ENCODE results near the gene P2RY2. TPM values are rescaled to one million over a fixed set of nuclear protein-coding genes. Genes with fewer than 3 reads are reported as not detected.

Gene P2RY2
- total RNA-seq, 1 experiment from 2014 or later, result 2.9 TPM

DNA sequence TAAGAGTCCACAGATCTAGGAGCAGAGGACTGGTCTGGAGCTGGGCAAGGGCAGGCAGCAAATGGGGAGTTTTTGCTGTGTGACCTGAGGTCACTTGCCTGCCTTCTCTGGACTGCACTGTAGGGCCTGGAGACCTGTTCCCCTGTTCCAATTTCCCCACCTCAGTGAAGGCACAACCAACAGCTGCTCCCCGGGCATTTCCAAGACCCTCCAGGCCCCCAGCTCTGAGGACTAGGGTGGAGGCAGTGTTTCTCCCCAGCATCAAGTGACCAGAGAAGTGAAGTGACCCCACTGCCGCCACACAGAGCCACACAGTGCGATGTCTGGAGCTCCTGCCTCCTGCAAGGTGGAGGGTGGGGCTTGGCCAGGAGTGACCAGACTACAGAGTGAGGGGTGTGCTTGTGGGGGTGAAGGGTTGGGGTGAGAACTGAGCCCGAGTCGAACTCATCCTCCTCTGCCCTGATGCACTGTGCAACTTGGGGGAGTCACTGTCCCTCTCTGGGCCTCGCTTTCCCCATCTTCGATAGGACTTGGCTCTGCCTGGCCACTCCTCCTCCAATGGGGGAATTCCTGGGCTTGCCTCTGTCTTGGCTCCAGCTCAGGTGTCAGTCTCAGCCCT lies 21.6 kb downstream of the P2RY2 start:
- RAD21 ChIA-PET (ENCODE audit: low non-redundant PET in 1 of 2, low total read pairs in 2 of 2, uncharacterized antibody in 2 of 2, unreplicated experiment in 2 of 2), result no interaction called here
- H3K4me1 ChIP-seq (ENCODE audit: control insufficient read depth in 1 of 2, insufficient read depth in 2 of 2, low read length in 2 of 2), result peaks cover 0 to 27% of the 10 kb centered on the region in 2 experiments; a peak in 1 of 4 replicates
- TF ChIP-seq CBX3 (IDR thresholded peaks at IDR 0.05; ENCODE audit: low read depth) (no peak), POLR2A (IDR thresholded peaks at IDR 0.05; ENCODE audit: borderline replicate concordance, extremely low read depth, insufficient read depth, insufficient read length) (no peak), YY1 (IDR thresholded peaks at IDR 0.05; ENCODE audit: extremely low read depth, insufficient replicate concordance, low read depth, low read length) (no peak), ZFX (IDR thresholded peaks at IDR 0.05) (no peak), SP1 (IDR thresholded peaks at IDR 0.05; ENCODE audit: low read depth) (no peak), ZNF274 (IDR thresholded peaks at IDR 0.05; ENCODE audit: low read depth, low read length) (no peak), EZH2 (IDR thresholded peaks at IDR 0.05) (no peak), SRF (IDR thresholded peaks at IDR 0.05; ENCODE audit: low read depth) (no peak), CEBPB (IDR thresholded peaks at IDR 0.05; ENCODE audit: low read depth) (no peak), JUND (IDR thresholded peaks at IDR 0.05) (no peak), POLR2AphosphoS5 (IDR thresholded peaks at IDR 0.05; ENCODE audit: low read depth, low read length) (no peak)
- TF ChIP-seq, protein P1, sequence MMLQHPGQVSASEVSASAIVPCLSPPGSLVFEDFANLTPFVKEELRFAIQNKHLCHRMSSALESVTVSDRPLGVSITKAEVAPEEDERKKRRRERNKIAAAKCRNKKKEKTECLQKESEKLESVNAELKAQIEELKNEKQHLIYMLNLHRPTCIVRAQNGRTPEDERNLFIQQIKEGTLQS (IDR thresholded peaks at IDR 0.05), result no peak
- TF ChIP-seq, protein P2, sequence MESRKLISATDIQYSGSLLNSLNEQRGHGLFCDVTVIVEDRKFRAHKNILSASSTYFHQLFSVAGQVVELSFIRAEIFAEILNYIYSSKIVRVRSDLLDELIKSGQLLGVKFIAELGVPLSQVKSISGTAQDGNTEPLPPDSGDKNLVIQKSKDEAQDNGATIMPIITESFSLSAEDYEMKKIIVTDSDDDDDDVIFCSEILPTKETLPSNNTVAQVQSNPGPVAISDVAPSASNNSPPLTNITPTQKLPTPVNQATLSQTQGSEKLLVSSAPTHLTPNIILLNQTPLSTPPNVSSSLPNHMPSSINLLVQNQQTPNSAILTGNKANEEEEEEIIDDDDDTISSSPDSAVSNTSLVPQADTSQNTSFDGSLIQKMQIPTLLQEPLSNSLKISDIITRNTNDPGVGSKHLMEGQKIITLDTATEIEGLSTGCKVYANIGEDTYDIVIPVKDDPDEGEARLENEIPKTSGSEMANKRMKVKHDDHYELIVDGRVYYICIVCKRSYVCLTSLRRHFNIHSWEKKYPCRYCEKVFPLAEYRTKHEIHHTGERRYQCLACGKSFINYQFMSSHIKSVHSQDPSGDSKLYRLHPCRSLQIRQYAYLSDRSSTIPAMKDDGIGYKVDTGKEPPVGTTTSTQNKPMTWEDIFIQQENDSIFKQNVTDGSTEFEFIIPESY (IDR thresholded peaks at IDR 0.05; ENCODE audit: extremely low read depth, insufficient replicate concordance, low read length), result no peak
- TF ChIP-seq, protein P3, sequence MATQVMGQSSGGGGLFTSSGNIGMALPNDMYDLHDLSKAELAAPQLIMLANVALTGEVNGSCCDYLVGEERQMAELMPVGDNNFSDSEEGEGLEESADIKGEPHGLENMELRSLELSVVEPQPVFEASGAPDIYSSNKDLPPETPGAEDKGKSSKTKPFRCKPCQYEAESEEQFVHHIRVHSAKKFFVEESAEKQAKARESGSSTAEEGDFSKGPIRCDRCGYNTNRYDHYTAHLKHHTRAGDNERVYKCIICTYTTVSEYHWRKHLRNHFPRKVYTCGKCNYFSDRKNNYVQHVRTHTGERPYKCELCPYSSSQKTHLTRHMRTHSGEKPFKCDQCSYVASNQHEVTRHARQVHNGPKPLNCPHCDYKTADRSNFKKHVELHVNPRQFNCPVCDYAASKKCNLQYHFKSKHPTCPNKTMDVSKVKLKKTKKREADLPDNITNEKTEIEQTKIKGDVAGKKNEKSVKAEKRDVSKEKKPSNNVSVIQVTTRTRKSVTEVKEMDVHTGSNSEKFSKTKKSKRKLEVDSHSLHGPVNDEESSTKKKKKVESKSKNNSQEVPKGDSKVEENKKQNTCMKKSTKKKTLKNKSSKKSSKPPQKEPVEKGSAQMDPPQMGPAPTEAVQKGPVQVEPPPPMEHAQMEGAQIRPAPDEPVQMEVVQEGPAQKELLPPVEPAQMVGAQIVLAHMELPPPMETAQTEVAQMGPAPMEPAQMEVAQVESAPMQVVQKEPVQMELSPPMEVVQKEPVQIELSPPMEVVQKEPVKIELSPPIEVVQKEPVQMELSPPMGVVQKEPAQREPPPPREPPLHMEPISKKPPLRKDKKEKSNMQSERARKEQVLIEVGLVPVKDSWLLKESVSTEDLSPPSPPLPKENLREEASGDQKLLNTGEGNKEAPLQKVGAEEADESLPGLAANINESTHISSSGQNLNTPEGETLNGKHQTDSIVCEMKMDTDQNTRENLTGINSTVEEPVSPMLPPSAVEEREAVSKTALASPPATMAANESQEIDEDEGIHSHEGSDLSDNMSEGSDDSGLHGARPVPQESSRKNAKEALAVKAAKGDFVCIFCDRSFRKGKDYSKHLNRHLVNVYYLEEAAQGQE (IDR thresholded peaks at IDR 0.05; ENCODE audit: low read depth), result no peak
- TF ChIP-seq, protein P4, sequence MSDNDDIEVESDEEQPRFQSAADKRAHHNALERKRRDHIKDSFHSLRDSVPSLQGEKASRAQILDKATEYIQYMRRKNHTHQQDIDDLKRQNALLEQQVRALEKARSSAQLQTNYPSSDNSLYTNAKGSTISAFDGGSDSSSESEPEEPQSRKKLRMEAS (IDR thresholded peaks at IDR 0.05), result no peak

More for the DNA sequence above, 21.6 kb downstream of the P2RY2 start:
- Histone ChIP-seq H3K27me3 (ENCODE audit: insufficient read depth, low read length) (no peaks in the 10 kb centered on the region), H3K4me2 (ENCODE audit: low read length) (no peak overlapping the region), H2AFZ (ENCODE audit: low read depth, low read length, poor library complexity, severe bottlenecking) (no peak overlapping the region), H3K9ac (ENCODE audit: low read length) (no peak overlapping the region), H3K9me2 (ENCODE audit: insufficient read depth) (no peaks in the 10 kb centered on the region), H3K36me3 (ENCODE audit: control insufficient read depth in 1 of 2, insufficient read depth in 2 of 2, low read length in 2 of 2) (no peaks in the 10 kb centered on the region), H3K27ac (ENCODE audit: low read depth, low read length) (no peak overlapping the region), H3K9me3 (ENCODE audit: control insufficient read depth in 1 of 2, insufficient read depth in 1 of 2, low read depth in 1 of 2, low read length in 2 of 2) (no peaks in the 10 kb centered on the region), H3K79me2 (ENCODE audit: insufficient read depth, low read length) (no peaks in the 10 kb centered on the region), H3K4me3 (replicated peaks in 1 of 2; ENCODE audit: low read depth in 1 of 2, low read length in 2 of 2) (no peak overlapping the region), H4K20me1 (ENCODE audit: insufficient read depth) (no peaks in the 10 kb centered on the region)
- no TSS peak for BruUV-seq (replicated peaks)
- DNase-seq (ENCODE audit: low read depth, low spot score), result no peak
- POLR2A ChIA-PET, result no interaction called here
- CTCF ChIA-PET, result interaction anchor here (1.4 kb wide), 1 partner anchor 54 kb away, joined by 3 read pairs; no protein-coding TSS in a partner anchor
- intact Hi-C loops (cut with micrococcal nuclease), result loop anchor here (5.0 kb wide), 1 partner anchor 98 kb away; no protein-coding TSS in a partner anchor
- no peak for ATAC-seq

All from HCT116 (cell line).